A549 (cell line): Measurements from ENCODE around the gene PMAIP1. TPM values are rescaled to one million over a fixed set of nuclear protein-coding genes. Genes with fewer than 3 reads are reported as not detected.

ENCODE experiments used
- ATAC-seq, 2 experiments: fragments of 200-7000 bp in 1 of 2; fragments of >200 bp in 1 of 2; cut with Nextera tagmentation in 1 of 2; cut with Tn5 transposase in 1 of 2; 3 replicates each; pipeline versions ENCODE4 v1.8.0 to v1.9.1; 2018 to 2020; ENCODE audit warnings: mild to moderate bottlenecking in 1 of 2, moderate library complexity in 1 of 2
- CTCF ChIA-PET: fragments of 300-600 bp; sonication (Branson Sonifier 250); formaldehyde crosslinking; extraction: SDS; loops from one replicate; lab custom pipeline; 2021; ENCODE audit warnings: antibody characterized with exemption, inconsistent platforms; lab: Yijun Ruan, JAX
- POLR2A ChIA-PET: fragments of 350-600 bp; formaldehyde crosslinking; extraction: SDS; loops from one replicate; lab custom pipeline; 2021; ENCODE audit warnings: antibody characterized with exemption, inconsistent platforms; lab: Yijun Ruan, JAX
- DNase-seq, 2 experiments: peaks; one replicate each; pipeline versions ENCODE4 v3.0.0 to v3.0.0-alpha.2; 2011 to 2016; ENCODE audit warnings: low read depth in 1 of 2, low spot score in 1 of 2
- FAIRE-seq: peaks from 2 replicates; lab custom pipeline; 2011; peaks lifted over from hg19 to GRCh38; lab: Jason Lieb, UNC
- H3K27ac ChIP-seq, 2 experiments: fragments of >200 bp; sonication (Bioruptor Twin); formaldehyde crosslinking; 3 replicates each; pipeline ENCODE4 v1.5.1; 2016 to 2017
- H3K4me1 ChIP-seq: fragments of >200 bp; sonication (Bioruptor Twin); formaldehyde crosslinking; 3 replicates; pipeline ENCODE4 v1.6.1; 2016
- H3K4me2 ChIP-seq: fragments of >200 bp; sonication (Bioruptor Twin); formaldehyde crosslinking; 3 replicates; pipeline ENCODE4 v1.6.1; 2016
- H3K4me3 ChIP-seq: fragments of >200 bp; sonication (Bioruptor Twin); formaldehyde crosslinking; 3 replicates; pipeline ENCODE4 v1.5.1; 2016
- H3K9me3 ChIP-seq: fragments of >200 bp; sonication (Bioruptor Twin); formaldehyde crosslinking; 3 replicates; pipeline ENCODE4 v1.6.1; 2016
- CHD4 ChIP-seq: fragments of 200-600 bp; sonication (generic); IDR thresholded peaks from 2 replicates; pipeline ENCODE4 v1.6.1; 2016; ENCODE audit warnings: antibody characterized with exemption, mild to moderate bottlenecking, borderline replicate concordance
- EHF ChIP-seq: fragments of 250-450 bp; sonication (Bioruptor Pico); IDR thresholded peaks from 2 replicates; pipeline ENCODE4 v1.5.0; 2020; ENCODE audit warnings: mild to moderate bottlenecking
- EP300 ChIP-seq, 2 experiments: fragments of >200 bp; sonication (Bioruptor Twin); formaldehyde crosslinking; IDR thresholded peaks; 2 replicates in 1 of 2; 3 replicates in 1 of 2; pipeline ENCODE4 v1.6.1; 2016 to 2017
- ESRRA ChIP-seq: fragments of 150-350 bp; IDR thresholded peaks from 2 replicates; pipeline ENCODE4 v1.6.1; 2014; ENCODE audit warnings: mild to moderate bottlenecking, low read length, borderline replicate concordance
- FOXS1 ChIP-seq: fragments of 250-450 bp; sonication (Bioruptor Pico); IDR thresholded peaks from 2 replicates; pipeline ENCODE4 v1.5.0; 2020; ENCODE audit warnings: mild to moderate bottlenecking, moderate library complexity
- HDAC2 ChIP-seq: fragments of 200-600 bp; sonication (generic); IDR thresholded peaks from 2 replicates; pipeline ENCODE4 v1.6.1; 2016
- HMGXB4 ChIP-seq: fragments of 250-450 bp; sonication (Bioruptor Pico); IDR thresholded peaks from 2 replicates; pipeline ENCODE4 v1.5.0; 2021; ENCODE audit warnings: mild to moderate bottlenecking, moderate library complexity, borderline replicate concordance
- KDM5A ChIP-seq: fragments of 200-600 bp; sonication (generic); IDR thresholded peaks from 2 replicates; pipeline ENCODE4 v1.6.1; 2016; ENCODE audit warnings: antibody characterized with exemption, mild to moderate bottlenecking
- MAZ ChIP-seq: fragments of 150-350 bp; IDR thresholded peaks from 2 replicates; pipeline ENCODE4 v1.6.1; 2014; ENCODE audit warnings: antibody characterized with exemption, low read depth, low read length, borderline replicate concordance
- NFE2L2 ChIP-seq: fragments of 150-350 bp; conservative IDR thresholded peaks from 2 replicates; pipeline ENCODE4 v1.6.1; 2014; ENCODE audit warnings: low read length
- POLR2AphosphoS2 ChIP-seq: conservative IDR thresholded peaks from 2 replicates; pipeline ENCODE4 v1.6.1; 2012; ENCODE audit warnings: low read length, improper control_type of control experiment, inconsistent platforms
- RAD21 ChIP-seq, 2 experiments: fragments of >200 bp in 1 of 2; sonication (Bioruptor Twin) in 1 of 2; formaldehyde crosslinking in 1 of 2; IDR thresholded peaks in 1 of 2; conservative IDR thresholded peaks in 1 of 2; 2 replicates in 1 of 2; 3 replicates in 1 of 2; pipeline ENCODE4 v1.6.1; 2012 to 2018; ENCODE audit warnings: inconsistent platforms in 1 of 2
- RCOR1 ChIP-seq: fragments of 150-350 bp; IDR thresholded peaks from 2 replicates; pipeline ENCODE4 v1.6.1; 2014; ENCODE audit warnings: antibody characterized with exemption, low read length, low read depth
- SMC3 ChIP-seq: fragments of >200 bp; sonication (Bioruptor Twin); formaldehyde crosslinking; IDR thresholded peaks from 3 replicates; pipeline ENCODE4 v1.6.1; 2018; ENCODE audit warnings: inconsistent platforms
- SREBF2 ChIP-seq: fragments of 450-650 bp; IDR thresholded peaks from 2 replicates; pipeline ENCODE4 v1.6.1; 2014; ENCODE audit warnings: mild to moderate bottlenecking, moderate library complexity
- TFCP2L1 ChIP-seq: fragments of 250-450 bp; sonication (Bioruptor Pico); IDR thresholded peaks from 2 replicates; pipeline ENCODE4 v1.5.0; 2021; ENCODE audit warnings: mild to moderate bottlenecking
- USF2 ChIP-seq: fragments of 450-650 bp; IDR thresholded peaks from 2 replicates; pipeline ENCODE4 v1.6.1; 2014; ENCODE audit warnings: antibody characterized with exemption
- WGBS: methylation state at CpG from one replicate; pipeline ENCODE4 v1.1.6; 2017; ENCODE audit errors: missing lambda C conversion rate; 5-methylcytosine and 5-hydroxymethylcytosine counted together
- polyA plus RNA-seq, 4 experiments: library from polyadenylated mRNA; depleted of rRNA in 3 of 4; stranded (reverse); fragments of >200 nt; fragmentation: RNase III in 1 of 4; extraction: RNeasy Plus Mini Kit Qiagen cat#74134 plus additional on column Dnase treatment in 1 of 4; gene quantifications; 2 replicates in 3 of 4; 3 replicates in 1 of 4; pipeline ENCODE4 v1.2.3, GENCODE V29; 2011 to 2017
- TF ChIP-seq, protein P1 (sequence below): fragments of 200-600 bp; sonication (generic); IDR thresholded peaks from 2 replicates; pipeline ENCODE4 v1.6.1; 2016; ENCODE audit warnings: antibody characterized with exemption, mild to moderate bottlenecking, moderate library complexity
- TF ChIP-seq, protein P2 (sequence below): IDR thresholded peaks from 2 replicates; pipeline ENCODE4 v1.6.1; 2012; ENCODE audit warnings: low read depth, borderline replicate concordance

The PMAIP1 gene
- polyA plus RNA-seq, 2 of the 4 experiments (the other 2 are of a cell fraction), result 9.7 to 40.3 TPM

- Histone ChIP-seq H3K4me3 (no peak overlapping the region), H3K4me1 (no peaks in the 10 kb centered on the region), H3K27ac (no peak overlapping the region), H3K9me3 (no peaks in the 10 kb centered on the region), H3K4me2 (no peak overlapping the region)
- ChIA-PET CTCF (interaction anchor here (1.0 kb wide), 1 partner anchor 105 kb away, joined by 3 read pairs; no protein-coding TSS in a partner anchor), POLR2A (no interaction called here)
- no peak for TF ChIP-seq KDM5A
- no peak for TF ChIP-seq CHD4
- no peak for TF ChIP-seq NFE2L2
- TF ChIP-seq POLR2AphosphoS2, result no peak
- TF ChIP-seq RCOR1, result no peak
- no peak for TF ChIP-seq FOXS1 (CRISPR knock-in tag)
- TF ChIP-seq EP300 (IDR thresholded peaks at IDR 0.05), result no peak
- no peak for TF ChIP-seq HDAC2
- TF ChIP-seq, protein P1, sequence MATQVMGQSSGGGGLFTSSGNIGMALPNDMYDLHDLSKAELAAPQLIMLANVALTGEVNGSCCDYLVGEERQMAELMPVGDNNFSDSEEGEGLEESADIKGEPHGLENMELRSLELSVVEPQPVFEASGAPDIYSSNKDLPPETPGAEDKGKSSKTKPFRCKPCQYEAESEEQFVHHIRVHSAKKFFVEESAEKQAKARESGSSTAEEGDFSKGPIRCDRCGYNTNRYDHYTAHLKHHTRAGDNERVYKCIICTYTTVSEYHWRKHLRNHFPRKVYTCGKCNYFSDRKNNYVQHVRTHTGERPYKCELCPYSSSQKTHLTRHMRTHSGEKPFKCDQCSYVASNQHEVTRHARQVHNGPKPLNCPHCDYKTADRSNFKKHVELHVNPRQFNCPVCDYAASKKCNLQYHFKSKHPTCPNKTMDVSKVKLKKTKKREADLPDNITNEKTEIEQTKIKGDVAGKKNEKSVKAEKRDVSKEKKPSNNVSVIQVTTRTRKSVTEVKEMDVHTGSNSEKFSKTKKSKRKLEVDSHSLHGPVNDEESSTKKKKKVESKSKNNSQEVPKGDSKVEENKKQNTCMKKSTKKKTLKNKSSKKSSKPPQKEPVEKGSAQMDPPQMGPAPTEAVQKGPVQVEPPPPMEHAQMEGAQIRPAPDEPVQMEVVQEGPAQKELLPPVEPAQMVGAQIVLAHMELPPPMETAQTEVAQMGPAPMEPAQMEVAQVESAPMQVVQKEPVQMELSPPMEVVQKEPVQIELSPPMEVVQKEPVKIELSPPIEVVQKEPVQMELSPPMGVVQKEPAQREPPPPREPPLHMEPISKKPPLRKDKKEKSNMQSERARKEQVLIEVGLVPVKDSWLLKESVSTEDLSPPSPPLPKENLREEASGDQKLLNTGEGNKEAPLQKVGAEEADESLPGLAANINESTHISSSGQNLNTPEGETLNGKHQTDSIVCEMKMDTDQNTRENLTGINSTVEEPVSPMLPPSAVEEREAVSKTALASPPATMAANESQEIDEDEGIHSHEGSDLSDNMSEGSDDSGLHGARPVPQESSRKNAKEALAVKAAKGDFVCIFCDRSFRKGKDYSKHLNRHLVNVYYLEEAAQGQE, result no peak
- no peak for TF ChIP-seq ESRRA
- TF ChIP-seq, protein P2, sequence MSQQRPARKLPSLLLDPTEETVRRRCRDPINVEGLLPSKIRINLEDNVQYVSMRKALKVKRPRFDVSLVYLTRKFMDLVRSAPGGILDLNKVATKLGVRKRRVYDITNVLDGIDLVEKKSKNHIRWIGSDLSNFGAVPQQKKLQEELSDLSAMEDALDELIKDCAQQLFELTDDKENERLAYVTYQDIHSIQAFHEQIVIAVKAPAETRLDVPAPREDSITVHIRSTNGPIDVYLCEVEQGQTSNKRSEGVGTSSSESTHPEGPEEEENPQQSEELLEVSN, result no peak
- TF ChIP-seq HMGXB4, result no peak
- no peak for TF ChIP-seq RAD21 (conservative IDR thresholded peaks at IDR 0.05 in 1 of 2, IDR thresholded peaks at IDR 0.05 in 1 of 2)
- WGBS, result 78% methylated on average over 2 of the region's 2 CpGs
- DNase-seq (no peak), ATAC-seq (no peak), FAIRE-seq (no peak)
These were observed 28.4 kb downstream of the PMAIP1 start for GRCh38 chr18:59928201-59928600.

DNA sequence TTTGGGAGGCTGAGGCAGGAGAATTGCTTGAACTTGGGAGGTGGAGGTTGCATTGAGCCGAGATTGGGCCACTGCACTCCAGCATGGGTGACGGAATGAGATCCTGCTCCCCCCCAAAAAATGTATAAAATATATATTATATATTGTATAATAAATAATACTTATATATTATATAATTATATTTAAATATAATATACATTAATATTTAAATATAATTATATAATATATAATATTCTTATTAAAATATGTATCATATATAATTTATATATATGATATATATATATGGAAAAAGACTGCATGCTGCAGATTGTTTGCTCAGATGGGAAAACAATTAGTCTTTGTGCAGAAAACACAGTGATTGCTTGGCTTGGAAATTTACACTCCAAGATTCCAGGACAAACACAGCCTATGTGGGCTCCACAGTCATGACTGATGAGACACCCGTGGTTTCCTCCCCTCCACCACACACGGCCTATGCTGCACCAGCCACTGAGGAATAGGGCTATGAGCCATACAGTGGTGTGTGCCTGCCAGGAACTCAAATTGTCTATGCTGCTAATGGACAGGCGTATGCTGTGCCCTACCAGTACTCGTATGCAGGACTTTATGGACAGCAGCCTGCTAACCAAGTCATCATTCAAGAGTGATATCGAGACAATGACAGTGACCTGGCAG is 30.0 kb downstream of the PMAIP1 start:
- no peak for ATAC-seq
- no peak overlapping the region for H3K27ac ChIP-seq
- H3K9me3 ChIP-seq, result no peaks in the 10 kb centered on the region
- H3K4me3 ChIP-seq, result no peak overlapping the region
- ChIA-PET CTCF (no interaction called here), POLR2A (no interaction called here)
- WGBS, result 67% methylated on average over 7 of the region's 7 CpGs
- H3K4me2 ChIP-seq, result no peak overlapping the region
- TF ChIP-seq RAD21 (conservative IDR thresholded peaks at IDR 0.05 in 1 of 2, IDR thresholded peaks at IDR 0.05 in 1 of 2), result no peak
- TF ChIP-seq MAZ, result no peak
- TF ChIP-seq SMC3, result no peak
- no peak for TF ChIP-seq NFE2L2
- no peak for TF ChIP-seq TFCP2L1 (CRISPR knock-in tag)
- no peak for TF ChIP-seq SREBF2
- TF ChIP-seq USF2, result no peak
- TF ChIP-seq EHF (CRISPR knock-in tag), result no peak
- DNase-seq, result no peak
- no peaks in the 10 kb centered on the region for H3K4me1 ChIP-seq
- FAIRE-seq, result no peak
